GM21619 (cell line): ENCODE data around the gene ADTRP.

Experiments
- ATAC-seq: cut with Tn5 transposase; IDR thresholded peaks from one replicate; pipeline ENCODE4 v1.9.1; 2021; ENCODE audit not compliant: unreplicated experiment

ADTRP gene

DNA sequence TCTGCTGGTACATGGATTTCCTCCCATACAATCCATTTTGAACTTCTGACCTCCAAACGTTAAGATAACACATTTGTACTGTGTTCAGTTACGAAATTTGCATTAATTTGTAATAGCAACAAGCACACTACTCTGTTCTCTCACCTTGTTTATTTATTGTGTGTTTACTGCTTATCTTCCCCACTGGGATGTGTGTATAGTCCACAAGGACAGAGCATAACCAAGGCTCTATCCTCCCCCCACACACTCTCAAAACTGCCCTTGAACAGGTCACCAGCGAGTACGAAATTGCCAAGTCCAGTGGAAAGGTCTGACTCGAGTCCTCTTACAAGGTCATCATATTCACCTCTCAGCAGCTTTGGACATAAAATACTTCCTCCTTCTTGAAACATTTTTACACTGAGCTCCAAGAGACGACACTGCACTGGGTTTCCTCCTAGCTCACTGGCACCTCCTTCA is 18.6 kb downstream of the ADTRP start:
- no peak for ATAC-seq

DNA sequence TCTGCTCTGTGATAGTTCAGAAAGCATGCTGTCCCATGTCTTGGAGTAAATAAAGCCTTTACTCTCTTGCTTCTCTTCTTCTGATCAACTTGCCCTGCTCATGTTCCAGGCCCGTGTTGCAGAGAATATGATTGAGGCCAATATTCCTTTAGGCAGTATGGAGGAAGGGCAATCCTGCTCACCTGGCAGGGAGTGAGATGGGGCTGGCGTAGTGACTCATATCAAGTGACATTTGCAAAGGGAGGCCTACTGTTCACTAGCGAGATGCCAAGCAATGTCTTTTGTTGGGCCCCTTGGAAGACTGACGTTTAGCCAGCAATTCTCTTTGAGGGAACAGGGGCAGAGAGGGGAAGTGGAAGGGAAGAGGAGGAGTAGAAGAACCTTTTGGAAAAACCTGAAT is 19.7 kb downstream of the ADTRP start:
- ATAC-seq = no peak

DNA sequence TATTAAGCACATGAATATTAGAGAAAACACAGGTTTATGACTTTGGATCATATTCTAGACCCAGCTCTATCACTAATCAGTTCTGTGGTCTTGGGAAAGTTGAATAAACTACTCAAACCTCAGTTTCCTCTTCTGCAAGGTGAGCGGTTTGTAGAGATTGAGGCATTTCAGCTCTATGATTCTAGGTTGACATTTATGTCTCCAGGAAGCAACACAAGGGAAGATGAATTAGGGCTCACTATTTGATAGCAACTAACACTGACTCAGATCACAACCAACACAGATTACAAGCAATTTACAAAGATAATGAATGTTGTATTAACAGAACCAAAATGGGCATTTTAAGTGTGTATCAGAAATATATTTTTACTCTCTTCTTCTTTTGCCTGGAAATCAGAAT is 21.9 kb downstream of the ADTRP start:
- no peak for ATAC-seq

DNA sequence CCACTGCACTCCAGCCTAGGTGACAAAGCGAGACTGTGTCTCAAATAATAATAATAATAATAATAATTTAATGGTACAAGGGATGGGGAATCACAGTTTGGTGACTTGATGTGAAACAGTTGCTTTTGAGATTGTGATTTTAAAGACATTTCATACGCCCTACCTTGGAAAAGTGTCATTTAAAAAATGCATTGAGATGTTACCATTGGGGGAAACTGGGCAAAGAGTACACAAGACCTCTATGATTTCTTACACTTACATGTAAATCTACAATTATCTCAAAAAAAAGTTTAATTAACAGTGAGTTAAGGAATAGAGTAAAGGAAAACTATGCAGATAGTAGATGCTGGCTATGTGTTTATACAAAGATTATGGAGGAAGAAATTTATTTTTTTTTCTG is 22.3 kb downstream of the ADTRP start:
- no peak for ATAC-seq

DNA sequence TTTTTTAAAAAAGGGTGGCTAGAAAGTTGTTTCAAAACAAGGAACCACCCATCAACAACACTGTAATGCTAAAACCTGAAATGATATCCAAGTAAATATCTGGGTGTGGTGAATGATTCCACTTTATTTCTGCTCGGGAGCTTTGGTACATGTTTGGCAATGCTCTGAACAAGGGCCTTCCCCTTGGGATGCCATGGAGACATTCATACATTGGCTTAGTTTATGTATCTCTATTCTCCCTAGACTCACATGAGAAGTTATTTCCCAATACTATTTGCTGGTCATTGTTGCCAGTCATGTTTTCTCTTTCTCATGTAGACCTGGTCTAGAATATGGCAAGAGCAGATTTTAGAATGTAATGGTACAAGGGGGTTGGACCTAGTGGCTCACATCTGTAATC is 22.9 kb downstream of the ADTRP start:
- ATAC-seq = no peak

DNA sequence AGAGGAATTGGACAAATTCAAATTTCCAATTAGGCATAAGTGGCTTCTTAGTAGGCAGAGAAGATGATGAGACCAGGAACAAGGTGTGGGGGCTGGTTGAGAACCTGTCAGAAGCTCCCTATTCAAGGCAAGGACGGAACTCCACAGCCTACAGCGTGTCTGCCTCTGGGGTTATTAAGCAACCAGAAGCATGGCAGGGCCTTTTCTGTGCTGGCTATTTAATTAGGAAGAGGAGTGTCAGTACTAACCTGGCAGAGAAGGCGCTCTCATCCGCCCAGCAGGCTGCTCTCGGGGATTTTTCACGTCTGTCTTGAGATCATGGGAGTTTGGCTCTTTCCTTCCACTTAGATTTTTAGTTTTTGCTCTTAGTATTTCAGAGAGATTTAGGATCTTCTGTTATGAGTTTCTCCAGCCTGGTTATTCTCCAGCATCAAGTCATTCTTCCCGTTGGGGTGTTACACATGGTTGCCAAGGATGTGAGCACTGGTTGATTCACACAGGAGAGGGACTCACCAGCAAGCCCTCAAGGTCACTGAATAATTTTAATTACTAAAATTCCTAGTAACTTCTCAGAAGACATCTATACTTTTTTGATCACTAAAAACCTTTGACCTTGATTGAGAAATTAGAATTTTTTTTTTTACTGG is 23.9 kb downstream of the ADTRP start:
- ATAC-seq = no peak

DNA sequence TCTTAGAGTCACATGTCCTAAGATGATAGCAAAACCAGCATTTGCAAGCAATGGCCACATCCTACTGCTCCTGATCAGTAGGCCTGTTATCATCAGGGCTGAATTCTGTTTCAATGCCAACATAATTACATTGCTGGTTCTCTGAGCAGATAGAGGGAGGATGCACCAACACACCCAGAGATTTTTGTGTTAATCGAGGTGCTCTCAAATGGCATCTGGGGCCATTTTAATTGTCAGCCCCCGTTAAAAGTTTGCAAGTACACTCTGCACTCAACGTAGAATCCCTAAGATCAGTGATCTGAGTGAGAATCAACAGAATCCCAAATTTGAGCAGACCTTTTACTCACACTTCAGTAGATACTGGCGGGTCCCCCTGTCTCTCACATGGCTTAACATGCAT is 24.8 kb downstream of the ADTRP start:
- no peak for ATAC-seq

DNA sequence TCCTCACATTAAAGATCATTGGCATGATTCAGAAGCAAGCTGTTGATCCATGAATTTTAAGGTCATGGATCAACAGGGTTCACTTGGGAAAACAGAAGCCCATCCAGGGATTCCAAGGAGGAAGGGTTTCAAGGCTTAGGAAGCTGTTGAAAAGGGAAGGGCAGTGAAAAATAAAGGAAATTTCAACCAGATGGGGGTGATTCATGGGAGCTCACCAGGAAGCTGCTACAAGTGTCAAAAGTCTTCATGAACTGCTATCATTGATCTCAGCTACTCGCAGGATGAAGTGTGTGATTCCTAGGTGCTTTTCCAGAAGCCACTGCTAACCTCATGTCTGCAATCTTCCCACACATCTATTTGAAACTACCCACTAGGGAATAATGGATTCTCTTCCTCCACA is 26.2 kb downstream of the ADTRP start:
- ATAC-seq = no peak

DNA sequence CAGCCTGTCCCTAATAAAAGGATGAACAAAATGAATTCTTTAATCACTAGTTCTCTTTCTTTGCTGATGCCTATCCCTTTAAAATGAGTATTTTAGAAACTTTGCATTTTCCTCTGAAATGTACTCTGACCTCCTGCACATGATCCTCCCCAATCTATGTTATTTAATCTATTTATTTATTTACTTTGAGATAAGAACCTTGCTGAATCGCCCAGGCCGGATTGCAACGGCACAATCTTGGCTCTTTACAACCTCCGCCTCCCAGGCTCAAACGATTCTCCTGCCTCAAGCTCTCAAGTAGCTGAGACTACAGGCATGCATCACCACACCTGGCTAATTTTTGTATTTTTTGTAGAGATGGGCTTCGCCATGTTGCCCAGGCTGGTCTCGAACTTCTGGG is 27.9 kb downstream of the ADTRP start:
- no peak for ATAC-seq

DNA sequence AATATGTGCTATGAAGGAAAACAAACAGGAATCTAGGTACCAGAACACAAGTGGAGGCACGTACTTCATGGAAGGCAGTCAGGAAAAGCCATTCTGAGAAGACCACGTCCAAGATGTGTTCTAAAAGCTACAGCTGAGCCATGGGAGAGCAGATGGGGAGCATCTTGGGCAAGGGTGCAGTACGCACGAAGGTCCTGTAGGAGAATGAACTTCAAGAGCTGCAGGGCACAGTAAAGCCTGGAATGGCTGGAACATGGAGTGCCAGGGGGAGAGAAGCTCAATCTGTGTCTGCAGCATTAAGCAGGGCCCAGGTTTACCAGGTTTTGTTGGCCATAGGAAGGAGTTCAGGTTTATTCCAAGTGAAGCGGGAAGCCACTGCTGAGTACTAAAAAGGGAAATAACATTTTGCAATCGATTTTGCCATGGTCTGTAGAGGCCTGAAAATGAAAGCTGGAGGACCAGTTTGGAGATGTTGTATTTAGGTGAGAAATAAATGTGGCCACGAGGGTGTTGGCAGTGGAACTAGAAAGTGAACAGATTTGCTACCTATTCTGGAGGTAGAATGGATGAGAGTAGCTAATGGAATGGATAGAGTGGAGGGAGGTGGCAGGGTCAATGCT is 29.9 kb downstream of the ADTRP start:
- no peak for ATAC-seq

DNA sequence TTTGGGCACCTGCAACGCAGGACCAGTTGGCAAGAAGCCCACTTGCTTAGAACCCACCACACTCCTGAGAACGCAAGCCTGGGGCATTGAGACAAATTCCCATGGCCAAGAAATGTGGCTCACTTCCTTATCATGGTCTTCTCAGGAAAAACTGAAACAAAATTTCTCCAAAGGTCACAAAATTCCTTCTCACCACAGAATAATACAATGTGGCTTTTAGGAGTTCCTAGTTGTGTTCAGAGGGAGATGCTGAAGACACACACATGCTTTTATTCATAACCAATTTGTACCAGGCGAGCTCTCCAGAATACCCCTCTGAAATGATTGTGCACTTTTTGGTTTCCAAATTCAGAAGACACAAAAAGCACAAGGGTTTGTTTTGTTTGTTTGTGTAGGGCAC is 31.6 kb downstream of the ADTRP start:
- no peak for ATAC-seq

DNA sequence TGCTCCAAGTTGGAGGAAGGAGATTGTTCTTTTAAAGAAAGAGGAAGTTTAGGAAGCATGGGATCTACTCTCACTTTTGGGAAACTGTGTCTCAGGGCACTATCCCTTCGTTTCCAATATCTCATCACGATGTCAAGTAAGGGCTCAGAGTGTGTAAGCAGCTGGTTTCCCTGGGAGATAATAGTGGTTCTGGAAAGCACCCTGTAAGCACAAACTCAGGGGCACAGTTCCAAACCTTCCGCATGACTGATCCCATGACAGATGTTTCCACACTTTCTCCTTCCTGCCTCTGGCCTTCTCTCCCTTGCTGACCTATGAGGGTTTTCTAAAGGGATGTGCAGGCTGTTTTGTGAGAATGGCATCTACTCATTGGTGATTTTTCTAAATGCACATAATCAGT is 33.9 kb downstream of the ADTRP start:
- no peak for ATAC-seq

DNA sequence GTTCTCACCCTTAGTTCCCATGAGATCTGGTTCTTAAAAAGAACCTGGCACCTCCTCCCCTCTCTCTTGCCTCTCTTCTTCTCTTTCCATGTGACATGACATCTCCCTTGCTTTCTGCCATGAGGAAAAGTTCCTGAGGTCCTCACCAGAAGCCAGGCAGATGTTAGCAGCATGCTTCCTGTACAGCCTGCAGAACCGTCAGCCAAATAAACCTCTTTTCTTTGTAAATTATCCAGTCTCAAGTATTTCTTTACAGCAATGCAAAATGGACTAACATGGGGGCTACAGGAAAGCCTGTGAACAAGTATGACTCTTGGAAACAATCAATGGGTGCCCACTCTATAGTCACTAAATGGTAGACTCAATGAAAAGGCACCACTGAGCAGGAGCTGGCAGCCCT is 34.5 kb downstream of the ADTRP start:
- ATAC-seq = no peak

DNA sequence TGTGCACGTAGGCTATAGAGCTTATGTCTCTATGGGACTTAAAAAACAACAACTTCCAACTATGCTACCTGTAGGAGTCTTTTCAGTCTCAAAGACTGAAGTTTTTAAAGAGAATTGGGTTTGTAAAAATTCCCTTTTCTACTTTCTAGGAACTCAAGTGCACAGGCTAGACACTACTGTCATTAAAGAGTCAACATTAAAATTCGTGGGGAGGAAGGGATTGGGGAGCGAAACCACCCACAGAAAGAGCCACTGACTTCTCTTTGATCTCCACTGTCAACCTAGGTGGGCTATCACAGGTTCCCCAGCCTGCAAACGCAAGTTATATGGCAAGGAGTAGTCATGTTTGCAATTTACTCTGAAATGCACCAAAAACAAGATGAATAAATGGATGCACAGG is 37.7 kb downstream of the ADTRP start:
- no peak for ATAC-seq

DNA sequence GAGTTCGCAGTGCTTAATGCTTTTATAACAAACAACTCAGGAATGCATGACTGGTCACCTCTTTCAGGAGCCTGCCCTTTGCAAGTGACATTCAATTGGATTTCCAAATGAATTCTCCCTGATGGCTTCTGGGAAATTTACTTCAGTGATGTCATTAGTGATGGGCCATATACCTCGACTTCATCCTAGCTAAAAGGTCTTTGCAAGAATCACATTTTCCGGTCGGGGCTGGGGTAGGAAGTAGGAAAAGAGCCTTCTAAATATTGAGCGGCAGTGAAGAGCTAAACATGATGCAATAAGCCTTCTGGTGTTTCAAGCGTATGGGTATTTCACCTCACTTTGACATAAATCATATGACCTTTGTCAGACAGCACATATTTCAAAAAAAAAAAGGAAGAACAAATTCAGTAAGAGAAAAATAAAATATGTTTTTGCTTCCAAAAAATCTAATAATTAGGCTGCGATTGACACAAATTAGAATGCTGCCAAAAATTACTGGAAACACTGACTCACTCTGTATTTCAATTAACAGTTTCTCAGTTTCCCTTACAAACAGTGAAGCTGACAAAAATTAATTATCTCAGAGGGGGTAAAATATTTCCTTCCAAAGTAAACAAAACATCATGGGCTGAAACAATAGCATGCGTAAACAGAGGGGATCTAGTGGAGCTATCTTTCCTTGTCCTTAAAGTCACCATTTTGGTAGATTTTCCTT is 39.8 kb downstream of the ADTRP start:
- ATAC-seq = no peak

DNA sequence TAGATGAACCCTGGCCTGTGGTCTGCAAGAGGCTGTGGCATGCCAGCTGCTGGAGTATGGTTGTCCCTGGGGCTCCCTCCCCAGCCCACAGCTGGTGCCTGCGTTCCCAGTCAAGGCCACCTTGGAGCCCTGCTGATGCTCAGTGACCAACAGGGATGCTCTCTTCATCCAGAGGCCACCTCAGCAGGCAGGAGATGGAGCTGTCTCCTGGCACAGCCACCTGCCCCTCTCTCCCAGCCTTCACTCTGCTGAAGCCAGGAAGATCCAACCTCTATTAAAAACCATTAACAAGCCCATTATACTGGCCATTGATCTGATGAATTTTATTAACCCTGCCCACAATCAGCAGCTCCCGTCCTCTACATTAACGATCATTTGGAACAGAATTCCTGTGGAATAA is 40.4 kb downstream of the ADTRP start:
- ATAC-seq = no peak

DNA sequence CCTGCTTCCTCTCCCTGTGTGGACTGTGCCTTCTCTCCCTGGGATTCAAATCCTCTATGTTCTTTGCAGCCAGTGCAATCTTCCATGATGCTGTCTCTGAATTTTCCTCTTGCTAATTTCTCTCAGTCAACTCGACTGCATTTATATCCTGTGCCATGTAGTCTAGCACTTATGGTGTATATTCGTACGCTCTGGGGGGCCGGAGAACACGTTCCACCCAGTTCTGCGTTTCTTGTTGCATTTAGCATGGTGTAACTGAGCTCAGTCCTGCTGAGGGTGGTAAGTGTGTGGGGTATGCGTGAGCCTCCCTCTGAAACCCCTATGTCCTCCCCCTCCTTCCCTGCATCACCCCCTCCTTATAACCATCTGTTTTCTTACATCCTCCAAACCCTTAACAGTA is 42.0 kb downstream of the ADTRP start:
- ATAC-seq = no peak

DNA sequence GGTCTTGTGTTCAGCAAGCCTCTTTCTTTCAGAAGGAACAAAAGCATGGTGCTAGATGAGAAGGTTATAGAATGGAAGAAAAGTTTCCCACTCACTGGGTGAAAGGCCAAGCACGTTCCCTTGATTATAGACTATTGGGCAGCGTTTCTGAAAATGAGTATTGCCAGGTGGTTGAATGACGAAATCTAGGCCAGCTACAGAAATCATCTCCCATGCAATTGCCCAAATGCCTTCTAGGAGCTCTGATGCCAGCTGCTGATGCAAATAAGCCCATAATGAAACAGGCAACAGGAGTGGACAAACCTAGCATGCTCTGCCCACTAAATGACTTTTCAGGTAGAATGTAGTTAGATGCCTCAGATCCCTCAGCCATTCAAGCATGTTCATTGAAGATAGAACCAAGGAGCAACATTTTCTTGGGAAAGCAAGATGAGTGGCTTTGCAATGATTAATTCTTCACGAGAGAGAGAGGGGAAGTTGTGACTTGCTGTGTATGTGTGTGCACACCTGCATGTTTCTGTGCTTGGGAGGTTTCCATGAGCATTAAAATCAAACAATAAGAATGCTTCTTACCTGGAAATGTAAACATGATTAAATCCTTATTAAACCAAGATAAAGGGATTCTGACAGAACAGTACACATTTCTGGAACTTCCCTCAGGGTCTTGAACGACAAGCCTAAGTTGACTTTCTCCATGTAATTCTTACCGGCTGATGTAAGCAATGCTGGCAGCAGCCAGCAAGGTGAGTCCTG is 43.6 kb downstream of the ADTRP start:
- ATAC-seq = no peak

DNA sequence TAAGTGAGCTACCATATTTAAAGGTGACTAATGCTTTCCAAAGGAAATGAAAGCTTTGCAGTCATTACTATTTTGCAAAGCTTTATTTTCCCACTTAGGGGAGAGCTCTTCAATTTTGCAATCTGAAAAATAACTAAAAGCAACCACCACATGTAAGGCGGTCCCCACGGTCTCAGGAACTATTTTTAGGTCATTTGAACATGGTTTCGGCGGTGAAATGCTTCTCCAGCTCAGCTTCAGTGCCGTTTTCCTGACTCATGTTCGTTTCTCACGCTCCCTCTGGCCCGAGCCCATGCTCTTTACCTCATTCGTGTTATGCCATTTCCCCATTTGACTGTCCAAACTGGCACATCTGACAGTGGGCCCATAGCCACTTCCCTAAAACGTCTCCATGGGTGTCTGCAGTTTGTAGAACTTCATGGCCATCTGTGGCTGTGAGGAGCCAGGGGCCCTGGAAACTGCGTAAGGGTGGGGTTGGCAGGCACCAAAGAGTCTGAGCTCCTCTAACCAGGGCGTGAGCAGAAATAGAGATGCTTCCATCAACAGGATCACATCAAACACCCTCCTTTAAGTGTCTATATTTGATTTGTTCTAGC is 46.5 kb downstream of the ADTRP start:
- ATAC-seq = peak; percentile 73

DNA sequence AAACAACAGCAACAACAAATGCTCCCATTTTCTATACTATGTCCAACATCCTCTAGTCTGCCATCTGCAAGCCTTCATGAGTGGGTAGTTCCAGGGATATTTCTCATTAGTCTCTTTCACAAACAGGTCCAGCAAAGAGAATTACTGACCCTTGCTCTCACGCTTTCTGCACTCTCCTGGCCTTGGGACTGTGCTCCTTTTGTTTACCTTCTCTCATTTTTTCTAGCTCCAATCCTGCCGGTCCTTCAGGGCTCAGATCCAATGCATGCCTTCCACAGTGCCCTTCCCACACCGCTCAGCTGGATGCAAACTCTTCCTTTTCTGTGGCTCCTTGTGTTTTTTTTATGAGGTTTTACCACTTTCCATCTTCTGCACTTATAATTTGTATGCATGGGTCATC is 47.2 kb downstream of the ADTRP start:
- no peak for ATAC-seq

DNA sequence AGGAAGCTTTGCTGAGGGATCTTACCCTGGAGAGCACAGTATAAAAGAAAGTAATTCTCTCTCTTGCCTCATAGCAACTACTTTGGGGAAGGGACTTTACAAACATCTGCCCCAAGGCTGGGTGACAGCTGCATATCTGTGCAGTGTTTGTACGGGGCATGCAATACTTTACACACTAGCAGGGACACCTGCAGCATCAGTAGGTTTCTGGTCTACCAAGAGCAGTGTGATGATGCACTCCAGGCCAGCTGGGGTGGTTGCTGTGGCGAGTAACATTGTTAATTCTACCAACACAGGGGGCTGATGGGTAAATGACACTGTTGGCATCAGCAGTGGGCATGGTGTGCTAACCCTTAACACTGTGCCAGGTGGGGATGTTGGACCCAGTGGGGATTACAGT is 48.0 kb downstream of the ADTRP start:
- peak; percentile 29 for ATAC-seq
